ENCODE results near the gene GAS2L3. TPM values are rescaled to one million over a fixed set of nuclear protein-coding genes. Genes with fewer than 3 reads are reported as not detected.

The GAS2L3 gene
- total RNA-seq, 1 donor from 2014 or later = 5.2 TPM

GRCh38 chr12:100672075-100672592 lies 98.7 kb downstream of the GAS2L3 start:
- no peaks in the 10 kb centered on the region for H3K9me3 ChIP-seq (ENCODE audit: insufficient read depth, low read depth, low read length)
- Mint-ChIP-seq H3K27me3 (ENCODE audit: low read depth, unreplicated experiment) (no peaks in the 10 kb centered on the region), H3K9me3 (ENCODE audit: unreplicated experiment) (peaks cover 6% of the 10 kb centered on the region), H3K36me3 (ENCODE audit: low read depth, unreplicated experiment) (no peaks in the 10 kb centered on the region), H3K27ac (ENCODE audit: unreplicated experiment) (no peak overlapping the region), H3K4me3 (ENCODE audit: unreplicated experiment) (no peak overlapping the region), H3K4me1 (ENCODE audit: low read depth, unreplicated experiment) (peaks cover 10% of the 10 kb centered on the region)
- H4K20me1 ChIP-seq (ENCODE audit: insufficient read depth, low read length) = no peaks in the 10 kb centered on the region
- no peaks in the 10 kb centered on the region for H3K79me2 ChIP-seq (ENCODE audit: insufficient read depth, low read length)
- no peak overlapping the region for H2AFZ ChIP-seq (ENCODE audit: low read depth, low read length)
- no peak overlapping the region for H3K9ac ChIP-seq (ENCODE audit: low read length)
- no peaks in the 10 kb centered on the region for H3K4me1 ChIP-seq (ENCODE audit: insufficient read depth, low read length)
- H3K4me2 ChIP-seq (ENCODE audit: low read length) = no peak overlapping the region
- H3K36me3 ChIP-seq (ENCODE audit: insufficient read depth, low read length) = no peaks in the 10 kb centered on the region
- TF ChIP-seq EZH2 (IDR thresholded peaks at IDR 0.05; ENCODE audit: insufficient read depth, low read length) = no peak
- TF ChIP-seq, protein P1, sequence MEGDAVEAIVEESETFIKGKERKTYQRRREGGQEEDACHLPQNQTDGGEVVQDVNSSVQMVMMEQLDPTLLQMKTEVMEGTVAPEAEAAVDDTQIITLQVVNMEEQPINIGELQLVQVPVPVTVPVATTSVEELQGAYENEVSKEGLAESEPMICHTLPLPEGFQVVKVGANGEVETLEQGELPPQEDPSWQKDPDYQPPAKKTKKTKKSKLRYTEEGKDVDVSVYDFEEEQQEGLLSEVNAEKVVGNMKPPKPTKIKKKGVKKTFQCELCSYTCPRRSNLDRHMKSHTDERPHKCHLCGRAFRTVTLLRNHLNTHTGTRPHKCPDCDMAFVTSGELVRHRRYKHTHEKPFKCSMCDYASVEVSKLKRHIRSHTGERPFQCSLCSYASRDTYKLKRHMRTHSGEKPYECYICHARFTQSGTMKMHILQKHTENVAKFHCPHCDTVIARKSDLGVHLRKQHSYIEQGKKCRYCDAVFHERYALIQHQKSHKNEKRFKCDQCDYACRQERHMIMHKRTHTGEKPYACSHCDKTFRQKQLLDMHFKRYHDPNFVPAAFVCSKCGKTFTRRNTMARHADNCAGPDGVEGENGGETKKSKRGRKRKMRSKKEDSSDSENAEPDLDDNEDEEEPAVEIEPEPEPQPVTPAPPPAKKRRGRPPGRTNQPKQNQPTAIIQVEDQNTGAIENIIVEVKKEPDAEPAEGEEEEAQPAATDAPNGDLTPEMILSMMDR (IDR thresholded peaks at IDR 0.05; ENCODE audit: insufficient read depth, low read depth, low read length) = peak; percentile 37
- FAIRE-seq (no peak), DNase-seq (ENCODE audit: low read depth) (no peak)
- H3K27ac ChIP-seq (ENCODE audit: low read depth, low read length) = no peak overlapping the region
- H3K27me3 ChIP-seq (ENCODE audit: insufficient read depth, low read length) = peaks cover 4% of the 10 kb centered on the region
- no peak overlapping the region for H3K4me3 ChIP-seq (ENCODE audit: insufficient read depth, low read depth, low read length)

GRCh38 chr12:100674036-100674888 lies 100.8 kb downstream of the GAS2L3 start:
- DNase-seq (ENCODE audit: low read depth) = no peak
- peaks cover 6% of the 10 kb centered on the region for H3K9me3 Mint-ChIP-seq (ENCODE audit: unreplicated experiment)
- no peaks in the 10 kb centered on the region for H3K79me2 ChIP-seq (ENCODE audit: insufficient read depth, low read length)
- FAIRE-seq = no peak
- no peaks in the 10 kb centered on the region for H3K9me3 ChIP-seq (ENCODE audit: insufficient read depth, low read depth, low read length)
- H3K4me1 Mint-ChIP-seq (ENCODE audit: low read depth, unreplicated experiment) = peaks cover 10% of the 10 kb centered on the region
- H3K27ac Mint-ChIP-seq (ENCODE audit: unreplicated experiment) = no peak overlapping the region
- no peaks in the 10 kb centered on the region for H4K20me1 ChIP-seq (ENCODE audit: insufficient read depth, low read length)
- H3K36me3 Mint-ChIP-seq (ENCODE audit: low read depth, unreplicated experiment) = no peaks in the 10 kb centered on the region
- H3K4me1 ChIP-seq (ENCODE audit: insufficient read depth, low read length) = no peaks in the 10 kb centered on the region
- no peak overlapping the region for H3K4me3 Mint-ChIP-seq (ENCODE audit: unreplicated experiment)
- H3K27ac ChIP-seq (ENCODE audit: low read depth, low read length) = no peak overlapping the region
- no peaks in the 10 kb centered on the region for H3K36me3 ChIP-seq (ENCODE audit: insufficient read depth, low read length)
- H2AFZ ChIP-seq (ENCODE audit: low read depth, low read length) = no peak overlapping the region
- H3K4me3 ChIP-seq (ENCODE audit: insufficient read depth, low read depth, low read length) = no peak overlapping the region
- no peak for TF ChIP-seq EZH2 (IDR thresholded peaks at IDR 0.05; ENCODE audit: insufficient read depth, low read length)
- TF ChIP-seq, protein P1 (IDR thresholded peaks at IDR 0.05; ENCODE audit: insufficient read depth, low read depth, low read length) = no peak
- no peak overlapping the region for H3K4me2 ChIP-seq (ENCODE audit: low read length)
- H3K27me3 ChIP-seq (ENCODE audit: insufficient read depth, low read length) = peaks cover 4% of the 10 kb centered on the region
- H3K27me3 Mint-ChIP-seq (ENCODE audit: low read depth, unreplicated experiment) = peaks cover 7% of the 10 kb centered on the region
- H3K9ac ChIP-seq (ENCODE audit: low read length) = no peak overlapping the region

Other genes with a start within 250 kb of the GAS2L3 start
- not detected in 2 replicates for gene SLC17A8, start 216.6 kb upstream of the GAS2L3 start, total RNA-seq
- gene NR1H4, start 99.8 kb upstream of the GAS2L3 start, total RNA-seq = not detected in 2 replicates
- 41.3 and 42.8 TPM in 2 replicates for gene ANO4, start 221.1 kb downstream of the GAS2L3 start, total RNA-seq